SHP77 treated with DMSO at 0.1 percent for 48 hours (cell line): ENCODE measurements around the gene IRAG1.

Experiments
- DNase-seq: peaks from one replicate; lab custom pipeline; 2025; lab: John Stamatoyannopoulos, UW

The IRAG1 gene

GRCh38 chr11:10693509-10694081 is at the start of gene IRAG1:
Gene IRAG1 (minus strand): TSS chr11:10693755. CDS start chr11:10693602, 153 bp downstream.
- DNase-seq: no peak

- no peak for DNase-seq
These were observed 49.1 kb upstream of the IRAG1 start for GRCh38 chr11:10742460-10743208.

GRCh38 chr11:10735481-10736475 is 42.2 kb upstream of the IRAG1 start:
- DNase-seq: peak; percentile 54

- DNase-seq: no peak
These were observed 37.6 kb upstream of the IRAG1 start for GRCh38 chr11:10731064-10731680.

GRCh38 chr11:10730151-10730550 is 36.6 kb upstream of the IRAG1 start:
- DNase-seq: no peak

DNA sequence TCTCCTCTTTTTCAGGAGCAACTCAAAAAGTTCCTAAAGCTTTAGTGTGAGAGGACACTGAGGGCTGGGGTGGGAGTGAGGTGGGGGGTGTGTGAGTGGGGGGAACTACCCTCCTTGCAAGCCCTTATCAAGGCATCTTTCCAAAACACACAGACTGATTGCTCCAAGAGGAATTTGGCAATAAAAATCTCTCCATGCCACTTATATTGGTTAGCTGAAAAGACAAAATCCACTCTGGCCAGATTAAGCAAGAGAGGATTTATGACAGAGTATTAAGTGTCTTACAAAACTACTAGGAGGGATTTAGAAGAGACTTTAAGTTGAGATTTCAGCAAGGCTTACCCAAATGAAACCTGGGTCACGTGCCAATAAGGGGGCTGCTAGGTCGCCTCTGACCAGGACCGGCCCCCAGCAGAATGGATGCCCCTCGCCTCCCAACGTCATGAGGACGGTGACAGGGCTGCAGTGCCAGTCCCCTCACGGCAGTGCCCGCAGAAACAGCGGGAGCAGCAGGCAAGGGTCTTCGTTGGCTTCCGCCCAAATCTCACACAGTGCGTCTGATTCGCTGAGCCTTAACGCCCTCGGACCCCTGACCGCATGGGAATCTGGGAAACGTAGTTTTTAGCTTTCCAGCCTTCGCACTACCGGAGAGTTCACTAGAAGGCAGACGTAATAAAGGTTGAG is 35.4 kb upstream of the IRAG1 start:
- DNase-seq: no peak

- no peak for DNase-seq
These were observed 34.6 kb upstream of the IRAG1 start for GRCh38 chr11:10728154-10728553.

- no peak for DNase-seq
These were observed 33.7 kb upstream of the IRAG1 start for GRCh38 chr11:10727146-10727851.

DNA sequence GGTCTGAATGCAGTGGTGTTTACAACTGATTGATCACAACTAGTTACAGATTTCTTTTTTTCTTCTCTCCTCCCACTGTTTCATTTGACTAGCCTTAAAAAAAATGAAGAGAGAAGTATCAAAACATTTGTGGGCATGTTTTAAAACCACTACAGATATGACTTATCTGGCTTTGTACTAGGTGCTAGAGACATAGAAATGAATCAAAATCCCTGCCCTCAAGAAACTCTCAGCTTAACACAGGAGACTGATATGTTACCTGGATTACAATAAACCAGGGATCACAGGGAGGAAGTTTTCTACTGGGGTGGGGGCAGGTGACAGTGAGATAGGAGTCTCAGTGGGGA is 32.3 kb upstream of the IRAG1 start:
- DNase-seq: no peak

DNA sequence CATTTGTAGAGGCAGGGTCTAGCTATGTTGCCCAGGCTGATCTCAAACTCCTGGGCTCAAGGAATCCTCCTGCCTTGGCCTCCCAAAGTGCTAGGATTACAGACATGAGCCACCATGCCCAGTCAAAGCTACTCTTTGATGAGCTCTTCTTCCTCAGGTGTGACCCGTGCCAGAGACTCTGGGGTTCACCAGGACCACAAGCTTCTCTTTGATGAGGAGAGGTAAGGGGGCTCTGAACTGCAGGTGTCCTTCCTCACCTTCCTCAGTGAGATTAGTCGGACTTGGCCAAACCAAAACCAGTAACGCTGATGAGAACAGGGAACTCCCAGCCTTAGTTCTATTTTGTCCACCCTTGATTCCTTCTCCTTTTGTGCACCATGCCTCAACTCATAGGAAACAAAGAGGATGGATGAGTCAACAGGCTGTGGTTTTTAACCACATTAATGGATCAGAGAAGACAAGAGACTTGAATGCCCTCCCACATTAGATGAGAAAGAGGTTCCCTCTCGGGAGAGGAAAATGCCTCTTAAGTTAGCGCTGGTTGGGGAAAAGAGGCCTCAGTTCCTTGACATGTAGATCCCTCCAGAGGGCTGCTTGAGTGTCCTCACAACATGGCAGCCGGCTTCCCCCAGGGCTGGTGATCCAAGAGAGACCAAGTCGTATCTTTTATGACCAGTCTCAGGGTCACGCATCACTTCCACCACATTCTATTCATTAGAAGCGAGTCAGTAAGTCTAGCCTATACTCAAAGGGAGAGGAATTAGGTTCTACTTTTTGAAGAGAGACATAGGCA is 31.8 kb upstream of the IRAG1 start:
- DNase-seq: no peak

- no peak for DNase-seq
These were observed 28.8 kb upstream of the IRAG1 start for GRCh38 chr11:10722307-10722706.

DNA sequence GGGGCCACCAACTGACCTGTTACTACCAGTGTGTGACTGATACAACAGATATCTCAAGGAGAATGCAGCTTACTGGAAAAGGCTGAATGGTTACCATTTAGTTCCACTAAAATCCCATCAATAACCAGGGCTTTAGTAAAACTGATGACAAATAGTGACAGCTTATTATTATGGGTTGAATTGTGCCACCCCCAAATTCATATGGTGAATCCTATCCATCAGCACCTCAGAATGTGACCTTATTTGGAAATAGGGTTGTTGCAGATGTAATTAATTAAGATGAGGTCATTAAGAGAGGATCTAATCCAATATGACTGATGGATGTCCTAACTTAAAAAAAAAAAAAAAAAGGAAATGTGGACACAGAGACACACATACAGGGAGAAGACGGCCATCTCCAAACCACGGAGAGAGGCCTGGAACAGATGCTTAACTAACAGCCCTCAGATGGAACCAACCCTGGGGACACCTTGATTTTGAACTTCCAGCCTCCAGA is 27.4 kb upstream of the IRAG1 start:
- no peak for DNase-seq

- DNase-seq: no peak
These were observed 26.1 kb upstream of the IRAG1 start for GRCh38 chr11:10719616-10720015.

GRCh38 chr11:10716543-10717259 is 23.1 kb upstream of the IRAG1 start:
- DNase-seq: no peak

GRCh38 chr11:10716122-10716521 is 22.6 kb upstream of the IRAG1 start:
- DNase-seq: no peak

- no peak for DNase-seq
These were observed 22.0 kb upstream of the IRAG1 start for GRCh38 chr11:10715571-10715970.

DNA sequence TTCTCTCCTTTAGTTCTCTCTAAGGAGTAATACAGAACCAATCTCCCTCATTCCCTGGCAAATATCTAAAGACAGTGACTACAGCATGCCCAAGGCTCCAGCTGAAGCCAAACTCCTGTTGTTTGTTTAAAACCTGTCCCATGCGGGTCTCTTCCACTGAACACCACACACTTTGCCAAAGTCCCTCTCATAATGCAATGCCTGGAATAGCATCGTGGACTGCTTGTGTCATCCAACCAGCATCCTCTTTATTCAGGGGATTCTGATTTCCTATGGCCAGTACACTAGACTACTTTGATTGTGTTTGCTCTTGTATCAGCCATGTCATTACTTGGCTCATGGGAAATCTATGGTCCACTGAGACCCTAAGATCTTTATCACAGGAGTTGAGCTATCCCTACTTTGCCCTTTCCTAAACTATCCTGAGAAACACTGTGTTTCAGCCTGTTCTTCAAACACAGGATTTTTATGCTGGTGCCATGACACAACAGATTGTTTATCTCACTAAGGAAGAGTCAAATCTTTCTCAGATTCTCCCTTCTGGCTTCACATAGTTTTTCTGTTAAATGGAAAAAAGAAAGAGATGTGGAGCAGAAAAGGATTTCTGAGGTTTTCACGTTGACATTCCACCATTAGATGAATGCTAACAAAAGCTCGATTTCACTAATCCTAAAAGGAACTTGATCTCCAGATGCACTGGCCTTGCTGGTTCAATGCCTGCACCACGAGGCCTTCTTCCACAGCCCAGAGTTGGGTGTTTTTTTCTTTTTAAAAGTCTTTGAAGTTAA is 15.9 kb upstream of the IRAG1 start:
- no peak for DNase-seq

DNA sequence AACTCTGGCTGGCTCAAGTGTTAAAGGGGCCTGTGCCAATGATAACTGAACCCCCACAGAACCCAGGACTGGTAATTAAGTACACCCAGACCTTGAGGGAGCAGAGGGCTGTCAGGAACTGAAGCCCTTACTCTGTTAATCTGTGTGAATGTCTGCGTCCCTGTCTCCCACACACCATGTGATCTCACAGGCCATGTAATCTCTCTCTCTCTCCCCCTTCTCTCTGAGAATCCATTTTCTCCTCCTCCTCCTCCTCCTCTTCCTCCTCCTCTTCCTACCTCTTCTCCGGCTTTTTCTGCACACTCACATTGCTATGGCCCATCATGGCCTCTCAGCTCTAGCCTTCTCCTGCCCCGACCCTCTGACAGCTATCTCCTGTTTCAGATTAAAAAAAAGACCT is 14.6 kb upstream of the IRAG1 start:
- DNase-seq: no peak

DNA sequence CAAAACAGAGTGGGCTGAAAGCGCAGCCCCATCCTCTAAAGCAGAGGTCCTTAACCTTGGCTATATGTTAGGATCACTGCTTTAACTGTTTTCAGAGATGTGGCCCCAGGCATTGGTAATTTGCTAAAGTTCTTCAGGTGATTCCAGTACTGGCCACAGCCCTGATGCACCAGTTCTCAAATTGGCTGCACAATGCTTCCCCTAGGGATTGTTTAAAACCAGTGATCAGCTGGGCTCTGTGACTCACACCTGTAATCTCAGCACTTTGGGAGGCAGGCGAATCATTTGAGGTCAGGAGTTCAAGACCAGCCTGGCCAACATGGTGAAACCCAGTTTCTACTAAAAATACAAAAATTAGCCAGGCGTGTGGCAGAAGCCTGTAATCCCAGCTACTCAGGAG is 8.4 kb upstream of the IRAG1 start:
- no peak for DNase-seq
